C4-2B (cell line): Measurements from ENCODE around the gene TXK.
"Not testable (repeated sequence)": the region's sequence is repeated elsewhere in the genome, so short reads cannot be mapped to it uniquely, and the experiment has no call there.

Experiments used
- H3K27ac ChIP-seq: fragments of 450-650 bp; 2 replicates; pipeline ENCODE4 v1.5.1; 2017
- ZFX ChIP-seq: fragments of 450-650 bp; IDR thresholded peaks from 2 replicates; pipeline ENCODE4 v1.6.1; 2017
- TF ChIP-seq, protein P1 (sequence below): fragments of 450-650 bp; conservative IDR thresholded peaks from 2 replicates; pipeline ENCODE4 v1.5.1; 2017; ENCODE audit warnings: mild to moderate bottlenecking

The TXK gene

GRCh38 chr4:48167538-48168263, 33.7 kb upstream of the TXK start:
- no peak overlapping the region for H3K27ac ChIP-seq
- no peak for TF ChIP-seq ZFX
- TF ChIP-seq, protein P1, sequence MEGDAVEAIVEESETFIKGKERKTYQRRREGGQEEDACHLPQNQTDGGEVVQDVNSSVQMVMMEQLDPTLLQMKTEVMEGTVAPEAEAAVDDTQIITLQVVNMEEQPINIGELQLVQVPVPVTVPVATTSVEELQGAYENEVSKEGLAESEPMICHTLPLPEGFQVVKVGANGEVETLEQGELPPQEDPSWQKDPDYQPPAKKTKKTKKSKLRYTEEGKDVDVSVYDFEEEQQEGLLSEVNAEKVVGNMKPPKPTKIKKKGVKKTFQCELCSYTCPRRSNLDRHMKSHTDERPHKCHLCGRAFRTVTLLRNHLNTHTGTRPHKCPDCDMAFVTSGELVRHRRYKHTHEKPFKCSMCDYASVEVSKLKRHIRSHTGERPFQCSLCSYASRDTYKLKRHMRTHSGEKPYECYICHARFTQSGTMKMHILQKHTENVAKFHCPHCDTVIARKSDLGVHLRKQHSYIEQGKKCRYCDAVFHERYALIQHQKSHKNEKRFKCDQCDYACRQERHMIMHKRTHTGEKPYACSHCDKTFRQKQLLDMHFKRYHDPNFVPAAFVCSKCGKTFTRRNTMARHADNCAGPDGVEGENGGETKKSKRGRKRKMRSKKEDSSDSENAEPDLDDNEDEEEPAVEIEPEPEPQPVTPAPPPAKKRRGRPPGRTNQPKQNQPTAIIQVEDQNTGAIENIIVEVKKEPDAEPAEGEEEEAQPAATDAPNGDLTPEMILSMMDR = no peak

GRCh38 chr4:48164561-48164960, 30.5 kb upstream of the TXK start:
- not testable (repeated sequence) for H3K27ac ChIP-seq

DNA sequence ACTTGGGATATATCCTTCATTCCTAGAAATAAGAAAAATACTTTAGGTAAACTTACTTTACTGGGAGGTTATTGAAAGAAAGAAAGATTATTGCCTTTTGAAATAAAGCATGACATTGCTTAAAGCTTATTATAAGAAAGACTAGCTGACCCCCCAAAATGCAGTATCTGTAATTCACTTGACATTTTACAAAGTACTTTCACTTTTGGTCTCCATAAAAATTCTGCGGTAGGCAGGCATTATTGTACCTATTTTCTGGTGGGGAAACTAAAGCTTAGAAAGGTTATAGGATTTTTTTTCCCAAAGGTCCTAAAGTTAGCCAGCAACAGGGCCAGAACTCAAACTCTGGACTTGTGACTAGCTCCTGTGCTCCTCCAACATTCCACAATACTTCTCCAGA, 29.7 kb upstream of the TXK start:
- TF ChIP-seq, protein P1 = no peak
- no peak for TF ChIP-seq ZFX
- no peak overlapping the region for H3K27ac ChIP-seq

DNA sequence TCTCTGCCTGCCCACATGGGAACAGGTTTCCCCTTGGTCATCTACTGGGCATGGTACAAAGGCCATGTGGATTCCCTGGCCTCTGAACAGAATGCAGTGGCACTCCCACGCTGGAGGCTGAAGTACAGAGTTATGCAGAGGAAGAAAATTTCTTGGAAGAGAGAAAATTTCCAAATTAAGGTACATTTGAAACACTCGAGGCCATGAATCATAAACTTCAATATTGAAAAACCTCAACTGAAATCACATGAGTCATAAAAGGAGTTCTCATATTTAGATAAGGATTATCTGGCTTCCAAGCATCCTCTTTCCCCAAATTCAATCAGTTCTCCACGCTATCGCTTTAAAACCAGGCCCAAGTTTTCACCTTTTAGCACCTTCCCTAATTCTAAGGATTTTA, 28.1 kb upstream of the TXK start:
- no peak overlapping the region for H3K27ac ChIP-seq
- TF ChIP-seq ZFX = no peak
- TF ChIP-seq, protein P1 = no peak

GRCh38 chr4:48157271-48157670, 23.2 kb upstream of the TXK start:
- TF ChIP-seq ZFX = no peak
- TF ChIP-seq, protein P1 = no peak

GRCh38 chr4:48156423-48156822, 22.4 kb upstream of the TXK start:
- H3K27ac ChIP-seq = no peak overlapping the region
- TF ChIP-seq, protein P1 = no peak
- TF ChIP-seq ZFX = no peak

More at GRCh38 chr4:48157271-48157670, 23.2 kb upstream of the TXK start:
- no peak overlapping the region for H3K27ac ChIP-seq

- H3K27ac ChIP-seq = no peak overlapping the region
- TF ChIP-seq, protein P1 = no peak
- no peak for TF ChIP-seq ZFX
Measured at GRCh38 chr4:48153791-48154550, 19.9 kb upstream of the TXK start.
